Measurements from ENCODE around the gene PACS2.
"Not testable (repeated sequence)": the region's sequence is repeated elsewhere in the genome, so short reads cannot be mapped to it uniquely, and the experiment has no call there.

The PACS2 gene

DNA sequence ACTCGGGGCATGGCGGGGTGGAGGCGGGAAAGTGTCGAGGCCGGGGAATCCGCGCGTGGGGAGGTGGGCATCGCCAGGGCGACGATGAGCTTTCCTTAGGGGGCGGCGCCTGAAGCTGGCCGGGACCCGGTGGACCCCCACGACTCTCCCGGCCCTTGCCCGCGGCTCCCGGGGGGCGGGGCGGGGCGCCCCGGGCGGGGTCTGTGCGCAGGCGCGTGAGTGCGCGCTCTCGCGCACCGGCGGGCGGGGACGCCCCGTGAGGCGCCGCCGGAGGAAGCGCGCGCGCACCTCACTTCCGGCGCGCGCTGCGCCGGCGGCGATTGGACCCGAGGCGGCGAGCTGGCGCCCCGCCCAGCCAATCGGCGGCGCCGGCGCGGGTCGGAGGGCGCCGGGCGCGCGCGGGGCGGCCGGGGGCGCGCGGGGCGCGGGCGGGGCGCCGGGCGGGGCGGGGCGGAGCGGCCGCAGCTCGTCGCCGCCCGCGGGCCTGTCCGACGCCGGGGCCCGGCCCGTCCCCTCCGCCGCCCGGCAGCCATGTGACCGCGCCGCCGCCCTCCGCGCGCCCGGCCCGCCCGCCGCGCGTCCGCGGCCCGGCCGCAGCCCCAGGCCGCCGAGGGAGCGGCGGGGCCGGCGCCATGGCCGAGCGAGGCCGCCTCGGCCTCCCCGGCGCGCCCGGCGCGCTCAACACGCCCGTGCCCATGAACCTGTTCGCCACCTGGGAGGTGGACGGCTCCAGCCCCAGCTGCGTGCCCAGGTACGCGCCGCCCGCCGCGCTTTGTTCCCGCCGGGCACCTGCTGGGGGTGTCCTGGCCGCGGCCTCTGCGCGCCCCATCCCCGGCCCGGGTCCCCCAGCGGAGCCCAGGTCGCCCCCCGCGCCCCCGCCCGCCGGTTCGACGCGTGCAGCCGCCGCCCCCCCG lies at the start of gene PACS2:
Gene PACS2, plus strand, starts transcription at position 462 of the 914 bp plus-strand sequence. Its CDS starts 171 bp downstream, at position 633.
- DNase-seq (ENCODE audit: low read depth in 2 of 2), result peak; percentile 55 to 57

DNA sequence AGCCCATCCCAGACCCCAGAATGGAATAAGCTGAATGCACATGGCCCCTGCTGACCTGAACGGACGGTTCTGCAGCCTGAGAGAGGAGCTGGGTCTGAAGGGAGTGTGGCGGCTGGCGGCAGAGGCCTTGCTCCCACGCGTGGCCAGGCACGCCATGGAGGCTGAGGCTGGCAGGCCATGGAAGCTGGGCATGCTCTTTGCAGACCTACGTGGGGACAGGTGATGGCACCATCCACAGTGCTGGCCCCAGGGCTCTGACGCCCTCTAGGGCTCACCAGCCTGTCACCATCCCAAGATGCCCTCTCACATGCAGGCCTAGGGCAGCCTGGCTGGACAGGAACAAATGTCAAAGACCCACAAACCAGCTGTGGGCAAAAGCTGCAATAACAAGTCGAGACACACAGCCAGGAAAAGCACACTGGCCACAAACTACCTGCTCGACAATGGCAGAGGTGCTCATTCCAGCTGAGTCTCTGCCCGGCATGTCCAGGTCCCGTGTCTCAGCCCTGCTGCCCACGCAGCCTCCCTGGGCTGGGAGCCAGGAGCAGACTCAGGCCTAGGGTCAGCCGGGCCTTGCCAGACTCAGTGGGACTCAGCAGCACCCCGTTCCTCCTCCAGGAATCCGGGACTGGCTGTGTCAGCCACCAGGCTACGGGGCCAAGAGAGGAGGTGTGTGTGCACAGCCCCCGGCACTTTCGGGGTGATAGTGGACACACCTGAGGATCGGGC lies 46.6 kb upstream of the PACS2 start:
- no peak for DNase-seq (ENCODE audit: low read depth in 2 of 2)

DNA sequence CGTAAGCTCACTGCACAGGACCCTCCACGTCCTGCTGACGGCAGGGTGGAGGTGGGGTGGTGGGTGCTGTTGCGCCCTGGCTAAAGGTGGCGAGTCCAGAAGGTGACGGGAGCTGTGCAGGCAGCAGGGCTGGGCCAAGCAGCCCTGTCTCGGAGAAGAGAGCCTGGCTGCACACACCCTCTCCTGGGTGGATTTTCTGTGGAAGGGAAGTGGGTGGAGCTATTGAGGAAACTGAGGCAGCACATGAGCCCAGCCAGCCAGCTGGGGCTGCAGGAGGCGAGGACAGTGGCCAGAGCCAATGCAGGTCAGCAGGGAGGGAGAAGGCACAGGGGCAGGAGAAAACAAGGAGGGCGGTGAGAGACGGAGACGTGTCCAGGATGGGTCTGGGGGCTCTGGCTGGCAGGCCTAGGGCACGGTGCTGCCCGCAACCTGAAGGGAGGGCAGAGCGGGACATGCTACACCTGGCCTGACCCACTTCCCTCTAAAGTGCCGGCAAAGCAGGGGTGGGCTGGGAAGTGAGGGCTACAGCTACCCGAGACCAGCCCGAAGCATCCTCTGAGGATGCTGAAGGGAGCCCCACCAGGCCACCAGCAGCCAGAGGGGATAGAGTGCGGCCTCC lies 45.7 kb upstream of the PACS2 start:
- DNase-seq (ENCODE audit: low read depth in 2 of 2), result no peak

GRCh38 chr14:105269405-105269804 lies 45.1 kb upstream of the PACS2 start:
- no peak for DNase-seq (ENCODE audit: low read depth in 2 of 2)

- no peak for DNase-seq (ENCODE audit: low read depth in 2 of 2)
Observed at GRCh38 chr14:105271224-105271890, 43.2 kb upstream of the PACS2 start.

- DNase-seq (ENCODE audit: low read depth in 2 of 2), result no peak
Observed at GRCh38 chr14:105272623-105273022, 41.9 kb upstream of the PACS2 start.

- DNase-seq (ENCODE audit: low read depth in 2 of 2), result no peak
Observed at GRCh38 chr14:105273062-105273461, 41.5 kb upstream of the PACS2 start.

- DNase-seq (ENCODE audit: low read depth in 2 of 2), result no peak
Observed at GRCh38 chr14:105274637-105275036, 39.9 kb upstream of the PACS2 start.

DNA sequence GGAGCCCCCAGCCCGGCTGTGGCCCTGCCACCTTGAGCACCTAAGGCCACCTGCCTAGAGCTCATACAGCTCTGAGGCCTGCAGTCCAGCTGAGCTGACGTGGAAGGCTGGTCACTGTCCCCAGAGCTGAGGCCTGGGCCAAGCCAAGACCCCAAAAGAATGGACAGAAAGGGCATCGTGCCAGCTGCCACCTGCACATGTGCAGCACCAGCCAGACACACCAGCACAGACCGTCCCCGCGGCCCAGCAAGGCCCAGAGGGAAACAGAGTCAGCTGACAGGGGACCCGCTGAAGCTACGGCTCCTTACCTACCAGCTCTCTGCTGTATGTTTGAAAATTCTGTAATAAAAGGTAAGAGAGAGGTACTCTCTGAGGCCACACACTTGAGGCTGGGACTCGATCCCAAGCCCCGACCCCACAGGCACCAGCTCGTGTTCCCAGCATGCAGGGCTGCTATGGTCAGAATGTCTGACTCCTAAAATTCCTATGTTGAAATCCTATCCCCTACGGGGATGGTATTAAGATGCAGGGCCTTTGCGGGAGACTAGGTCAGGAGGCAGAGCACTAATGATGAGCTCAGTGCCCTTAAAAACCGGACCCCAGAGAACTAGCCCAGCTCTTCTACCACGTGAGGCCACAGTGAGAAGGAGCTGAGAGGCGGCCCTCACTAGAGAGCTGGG lies 39.1 kb upstream of the PACS2 start:
- no peak for DNase-seq (ENCODE audit: low read depth in 2 of 2)

DNA sequence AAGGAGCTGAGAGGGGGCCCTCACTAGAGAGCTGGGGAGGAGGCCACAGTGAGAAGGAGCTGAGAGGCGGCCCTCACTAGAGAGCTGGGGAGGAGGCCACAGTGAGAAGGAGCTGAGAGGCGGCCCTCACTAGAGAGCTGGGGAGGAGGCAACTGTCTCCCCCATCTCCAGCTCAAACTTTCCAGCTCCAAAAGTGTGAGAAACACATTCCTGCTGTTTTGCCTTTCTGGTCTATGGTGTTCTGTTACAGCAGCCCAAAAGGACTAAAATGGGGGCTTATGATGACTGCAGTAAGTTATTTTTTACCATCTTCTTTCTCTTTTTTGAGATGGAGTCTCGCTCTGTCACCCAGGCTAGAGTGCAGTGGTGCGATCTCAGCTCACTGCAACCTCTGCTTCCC lies 37.1 kb upstream of the PACS2 start:
- DNase-seq (ENCODE audit: low read depth in 2 of 2), result not testable (repeated sequence)

GRCh38 chr14:105279642-105280361 lies 34.7 kb upstream of the PACS2 start:
- DNase-seq (ENCODE audit: low read depth in 2 of 2), result no peak

DNA sequence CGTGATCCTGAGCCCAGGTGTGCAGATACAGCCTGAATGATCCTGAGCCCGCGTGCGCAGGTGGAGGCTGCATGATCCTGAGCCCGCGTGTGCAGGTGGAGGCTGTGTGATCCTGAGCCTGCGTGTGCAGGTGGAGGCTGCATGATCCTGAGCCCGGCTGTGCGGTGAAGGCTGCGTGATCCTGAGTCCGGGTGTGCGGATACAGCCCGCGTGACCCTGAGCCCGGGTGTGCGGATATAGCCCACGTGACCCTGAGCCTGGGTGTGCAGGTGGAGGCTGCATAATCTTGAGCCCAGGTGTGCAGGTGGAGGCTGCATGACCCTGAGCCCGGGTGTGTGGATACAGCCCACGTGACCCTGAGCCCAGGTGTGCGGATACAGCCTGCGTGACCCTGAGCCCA lies 34.0 kb upstream of the PACS2 start:
- no peak for DNase-seq (ENCODE audit: low read depth in 2 of 2)

DNA sequence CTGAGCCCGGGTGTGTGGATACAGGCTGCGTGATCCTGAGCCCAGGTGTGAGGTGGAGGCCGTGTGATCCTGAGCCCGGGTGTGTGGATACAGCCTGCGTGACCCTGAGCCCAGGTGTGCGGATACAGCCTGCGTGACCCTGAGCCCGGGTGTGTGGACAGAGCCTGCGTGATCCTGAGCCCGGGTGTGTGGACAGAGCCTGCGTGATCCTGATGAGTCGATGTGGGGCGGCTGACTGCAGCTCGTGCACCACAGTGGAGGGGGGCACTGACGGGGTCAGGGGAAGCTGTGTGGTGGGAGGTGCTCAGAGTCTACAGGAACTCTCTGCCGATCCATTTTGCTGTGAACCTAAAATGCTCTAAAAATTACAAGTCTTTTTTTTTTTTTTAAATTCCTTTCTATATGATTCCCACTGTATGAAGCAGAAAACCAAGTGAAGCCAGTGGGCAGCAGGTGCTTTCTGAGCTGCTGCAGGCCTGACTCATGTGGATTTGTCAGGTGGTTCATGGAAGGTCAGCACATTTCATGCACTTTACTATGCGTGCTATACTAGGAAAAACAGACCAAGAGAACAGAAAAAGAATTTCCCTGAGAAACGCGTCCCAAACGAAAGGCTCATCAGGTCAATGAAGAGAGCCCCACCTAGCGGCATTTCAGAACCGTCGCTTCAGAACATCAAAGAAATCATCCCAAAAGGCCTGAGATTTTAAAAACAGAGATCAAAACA lies 33.0 kb upstream of the PACS2 start:
- DNase-seq (ENCODE audit: low read depth in 2 of 2), result no peak

- no peak for DNase-seq (ENCODE audit: low read depth in 2 of 2)
Observed at GRCh38 chr14:105282098-105282725, 32.3 kb upstream of the PACS2 start.

GRCh38 chr14:105283028-105283427 lies 31.5 kb upstream of the PACS2 start:
- DNase-seq (ENCODE audit: low read depth in 2 of 2), result no peak

DNA sequence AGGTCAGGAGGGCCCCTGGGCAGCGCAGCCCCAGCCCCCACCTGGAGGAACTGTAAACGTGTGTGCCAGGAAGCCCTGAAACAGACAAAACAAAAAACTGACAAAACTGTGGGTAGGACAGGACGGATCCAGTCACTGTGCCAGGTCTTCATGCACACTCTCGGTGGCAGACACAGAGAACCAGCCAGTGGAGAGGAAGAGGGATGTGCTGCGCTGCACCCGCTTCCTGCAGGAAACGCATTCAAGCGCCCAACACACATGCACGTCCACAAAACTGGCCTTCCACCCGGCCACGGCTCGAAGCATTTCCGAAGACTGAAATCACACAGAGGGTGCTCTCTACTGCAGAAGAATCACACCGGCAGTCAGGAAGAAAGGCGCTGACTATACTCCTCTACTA lies 30.6 kb upstream of the PACS2 start:
- no peak for DNase-seq (ENCODE audit: low read depth in 2 of 2)

DNA sequence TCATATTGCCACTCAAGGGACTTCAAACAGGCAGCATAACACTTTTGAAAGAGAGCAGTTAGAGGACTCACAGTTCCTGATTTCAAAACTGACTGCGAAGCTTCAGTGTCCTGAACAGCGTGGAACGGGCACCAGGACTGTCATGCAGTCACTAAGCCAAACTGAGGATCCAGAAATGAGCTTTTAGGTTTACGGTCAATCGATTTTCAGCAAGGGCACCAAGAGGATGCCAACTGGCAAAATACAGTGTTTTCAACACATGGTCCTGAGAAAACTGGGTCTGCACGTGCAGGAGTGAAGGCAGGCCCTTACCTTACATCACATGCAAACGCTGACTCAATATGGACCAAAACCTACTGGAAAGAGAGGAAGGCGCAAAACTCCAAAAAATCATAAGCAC lies 29.4 kb upstream of the PACS2 start:
- no peak for DNase-seq (ENCODE audit: low read depth in 2 of 2)

DNA sequence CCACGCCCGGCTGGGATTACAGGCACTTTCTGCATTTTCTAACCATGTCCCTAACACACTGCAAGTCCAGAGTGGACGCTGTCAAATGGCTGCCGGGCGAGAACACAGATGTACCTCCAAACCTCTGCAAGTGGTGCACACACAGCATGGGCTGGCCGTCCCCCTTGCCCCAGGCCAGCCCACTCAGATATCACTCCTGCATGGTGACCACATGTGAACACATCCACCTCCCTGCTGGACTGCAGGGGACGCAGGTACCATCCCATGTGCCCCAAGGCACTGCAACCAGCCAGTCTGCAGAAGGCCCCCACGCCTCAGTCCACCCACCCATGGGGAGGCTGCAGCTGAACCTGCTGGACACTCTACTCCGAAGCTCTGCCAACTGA lies 27.8 kb upstream of the PACS2 start:
- no peak for DNase-seq (ENCODE audit: low read depth in 2 of 2)

DNA sequence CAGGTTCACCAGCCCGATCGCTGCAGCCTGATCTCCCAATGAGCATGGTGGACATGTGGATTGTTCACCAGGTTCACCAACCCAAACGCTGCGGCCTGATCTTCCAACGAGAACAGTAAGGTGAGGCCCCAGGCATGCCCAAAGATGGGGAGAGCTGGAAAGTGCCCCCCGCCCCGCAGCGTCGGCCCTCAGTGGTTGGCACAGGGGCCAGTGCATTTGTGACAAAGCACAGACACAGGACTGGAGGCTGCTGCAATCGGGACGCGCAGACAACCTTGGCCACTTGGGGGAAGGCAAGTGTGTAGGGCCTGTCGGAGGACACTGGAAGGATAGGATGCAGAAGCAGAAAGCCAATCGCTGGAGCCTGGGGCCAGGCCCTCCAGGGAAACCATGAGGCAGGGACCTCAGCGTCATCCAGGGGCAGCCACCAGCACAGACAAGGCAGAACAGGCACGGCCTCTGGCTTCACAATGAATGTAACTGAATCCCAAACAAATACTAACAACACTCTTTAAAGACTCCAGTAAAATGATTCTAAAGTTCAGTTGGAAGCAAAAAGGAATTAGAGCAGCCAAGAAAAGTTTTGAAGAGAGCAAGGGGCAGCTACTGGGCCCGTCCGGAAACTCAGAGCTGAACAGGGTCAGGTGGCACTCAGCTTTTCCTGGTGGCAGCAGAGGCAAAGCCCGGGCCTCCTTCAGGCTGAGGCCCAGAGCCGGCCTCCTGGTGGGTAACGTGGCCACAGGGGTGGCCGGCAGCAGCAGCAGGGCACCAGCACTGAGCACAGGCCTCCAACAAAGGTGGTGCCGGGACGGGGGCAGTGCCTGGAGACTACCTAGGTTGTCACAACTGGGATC lies 27.1 kb upstream of the PACS2 start:
- DNase-seq (ENCODE audit: low read depth in 2 of 2), result no peak

Data from stimulated activated CD4-positive, alpha-beta T cell treated with anti-CD3 and anti-CD28 coated beads, Interleukin-1b, Interleukin-23, amount 100 ng/mL, for 1 hour (primary cell).